NCI-H510A (cell line): ENCODE measurements around the gene CYB561.

ENCODE experiments used
- DNase-seq: peaks from one replicate; lab custom pipeline; 2025; lab: John Stamatoyannopoulos, UW

Gene CYB561

DNA sequence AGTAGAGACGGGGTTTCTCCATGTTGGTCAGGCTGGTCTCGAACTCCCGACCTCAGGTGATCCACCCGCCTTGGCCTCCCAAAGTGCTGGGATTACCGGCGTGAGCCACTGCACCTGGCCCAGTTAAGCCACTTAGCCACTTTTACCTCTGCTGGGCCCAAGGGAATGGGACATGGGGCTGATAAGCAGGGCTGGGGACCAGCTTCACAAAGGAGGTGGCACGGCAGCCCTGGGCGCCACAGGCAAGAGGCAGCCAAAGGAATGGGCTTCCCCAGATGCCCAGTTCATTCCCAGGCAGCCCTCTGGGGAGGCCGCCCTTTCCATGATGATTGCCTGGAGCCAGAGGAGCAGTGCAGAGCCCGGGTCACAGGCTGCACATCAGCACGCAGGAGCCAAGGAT, 5.0 kb upstream of the CYB561 start:
- no peak for DNase-seq

DNA sequence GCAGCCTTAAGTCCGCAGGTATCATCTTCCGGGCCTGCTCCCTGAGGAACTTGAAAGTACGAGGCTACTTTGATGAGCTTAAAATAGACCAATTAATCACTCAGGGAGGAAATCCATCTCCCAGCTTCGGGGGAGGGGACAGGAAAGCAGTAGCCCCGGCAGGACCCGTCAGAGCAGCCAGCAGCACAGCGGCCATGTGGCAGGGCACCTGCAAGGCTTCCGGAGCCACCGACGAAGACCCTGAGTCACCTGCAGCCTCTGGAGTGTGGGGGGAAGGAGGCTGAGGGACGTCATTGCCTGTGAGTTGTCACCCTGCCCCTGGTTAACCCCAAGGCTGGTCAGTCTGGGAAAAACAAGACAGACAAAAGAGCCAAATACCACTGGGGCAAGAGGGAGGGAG, 4.4 kb upstream of the CYB561 start:
- DNase-seq: no peak

DNA sequence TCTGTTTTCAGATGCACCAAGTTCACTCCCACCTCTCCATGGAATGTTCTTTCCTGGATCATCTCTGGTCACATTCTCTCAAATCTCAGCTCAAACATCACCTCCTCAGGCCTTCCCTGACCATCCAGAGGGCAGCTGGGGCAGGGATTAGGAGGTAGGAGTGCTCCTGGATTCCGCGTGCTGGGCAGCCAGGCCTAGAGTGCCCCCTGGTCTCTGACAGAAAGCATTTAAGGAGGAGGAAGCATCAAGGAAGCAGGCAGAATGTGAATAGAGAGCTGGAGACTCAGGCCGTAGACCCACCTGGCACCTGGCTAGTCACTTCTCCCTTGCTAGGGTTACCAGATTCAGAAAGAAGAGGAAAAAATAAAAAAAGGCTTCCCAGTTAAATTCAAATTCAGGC, 2.5 kb upstream of the CYB561 start:
- no peak for DNase-seq

DNA sequence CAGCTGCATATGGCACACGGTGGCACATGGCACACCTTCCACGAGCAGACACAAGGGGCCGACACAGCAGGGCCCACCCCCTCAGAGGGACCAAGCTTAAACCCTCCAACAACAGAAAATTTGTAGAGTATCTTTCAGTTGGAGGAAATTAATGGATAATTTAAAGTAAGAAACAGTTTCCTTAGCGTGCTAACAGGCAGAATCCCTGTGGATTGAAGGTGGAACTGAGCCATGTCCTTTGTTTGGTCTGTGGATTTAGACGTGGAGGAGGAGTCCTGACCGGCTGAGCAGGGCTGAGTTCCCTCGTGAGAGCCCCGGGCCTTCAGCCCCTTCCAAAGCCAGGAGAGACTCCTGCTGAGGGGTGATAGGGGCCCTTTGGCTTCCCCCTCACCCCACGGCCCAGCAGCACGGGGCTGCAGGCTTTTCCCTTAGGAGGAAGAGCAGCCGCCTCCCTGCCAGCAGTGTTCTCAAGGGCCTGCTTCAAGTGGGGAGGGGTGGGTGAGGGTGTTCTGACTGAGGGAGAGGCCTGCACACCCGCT, 1.4 kb upstream of the CYB561 start:
- no peak for DNase-seq

DNA sequence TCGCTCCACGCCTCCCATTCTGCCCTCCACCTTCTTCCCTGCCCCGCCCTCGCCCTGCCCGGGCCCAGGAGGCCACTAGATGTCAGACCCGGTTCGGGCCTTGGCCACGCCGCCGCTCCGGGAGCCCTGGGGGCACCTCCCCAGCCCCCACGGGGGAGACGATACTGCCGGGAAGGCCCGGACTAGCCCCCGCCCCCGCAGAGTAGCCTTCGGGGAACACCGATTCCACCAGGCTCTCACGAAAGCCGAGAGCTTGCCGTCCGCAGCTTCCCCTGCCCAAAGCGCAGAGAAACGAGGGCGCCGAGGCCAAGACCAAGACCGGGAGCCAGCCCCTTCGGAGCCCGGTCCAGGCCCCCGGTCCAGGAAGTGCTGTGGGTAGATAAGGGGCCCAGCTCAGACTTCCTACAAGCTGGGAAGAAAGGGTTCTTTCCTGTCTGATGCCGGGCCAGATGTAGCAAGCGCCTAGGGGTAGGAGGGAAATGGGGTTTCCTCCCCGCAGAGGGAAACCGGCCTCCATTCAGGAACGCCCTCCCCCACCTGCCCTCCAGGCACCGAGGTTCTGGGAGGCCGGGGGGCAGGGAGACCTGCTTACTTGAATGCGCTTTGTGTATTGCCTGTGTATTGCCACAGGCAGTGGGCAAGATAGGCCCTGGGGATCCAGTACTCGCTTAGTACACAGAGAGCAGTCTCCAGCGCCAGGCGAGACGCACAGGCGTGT, 806 bp upstream of the CYB561 start:
- peak; percentile 79 for DNase-seq

DNA sequence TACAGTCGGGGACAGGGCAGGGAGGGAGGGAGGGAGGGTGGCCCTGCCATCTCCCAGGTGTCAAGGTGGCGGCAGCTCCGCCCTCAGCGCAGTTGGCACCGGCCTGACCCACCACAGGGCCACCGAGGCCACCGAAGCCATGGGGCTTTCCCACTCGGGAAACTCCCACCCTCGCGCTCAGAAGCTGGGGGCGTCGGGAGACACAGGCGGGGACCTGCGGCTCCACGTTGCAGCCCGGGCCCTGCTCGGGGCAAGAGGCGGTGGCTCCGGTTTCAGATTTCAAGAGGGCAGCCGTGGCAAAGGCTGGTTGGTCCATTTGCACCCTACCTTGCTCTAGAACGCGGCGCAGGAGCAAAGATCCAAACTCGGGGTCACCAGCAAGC, 544 bp downstream of the CYB561 start:
- peak; percentile 76 for DNase-seq

DNA sequence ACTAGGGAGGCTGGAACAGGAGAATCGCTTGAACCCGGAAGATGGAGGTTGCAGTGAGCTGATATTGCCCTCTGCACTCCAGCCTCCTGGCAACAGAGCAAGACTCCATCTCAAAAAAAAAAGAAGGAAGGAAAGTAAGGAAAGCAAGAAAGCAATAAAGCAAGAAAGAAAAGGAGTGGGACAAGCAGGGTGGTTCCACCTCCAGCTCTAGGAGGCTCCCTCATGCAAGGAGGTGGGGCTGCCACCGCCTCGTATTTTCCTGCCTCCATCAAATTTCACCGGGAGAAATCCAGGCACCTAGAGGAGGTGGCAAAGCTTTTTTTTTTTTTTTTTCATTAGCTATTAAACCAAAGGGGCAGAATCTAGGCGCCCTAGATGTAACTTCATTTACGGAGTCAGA, 1.0 kb downstream of the CYB561 start:
- DNase-seq: no peak

DNA sequence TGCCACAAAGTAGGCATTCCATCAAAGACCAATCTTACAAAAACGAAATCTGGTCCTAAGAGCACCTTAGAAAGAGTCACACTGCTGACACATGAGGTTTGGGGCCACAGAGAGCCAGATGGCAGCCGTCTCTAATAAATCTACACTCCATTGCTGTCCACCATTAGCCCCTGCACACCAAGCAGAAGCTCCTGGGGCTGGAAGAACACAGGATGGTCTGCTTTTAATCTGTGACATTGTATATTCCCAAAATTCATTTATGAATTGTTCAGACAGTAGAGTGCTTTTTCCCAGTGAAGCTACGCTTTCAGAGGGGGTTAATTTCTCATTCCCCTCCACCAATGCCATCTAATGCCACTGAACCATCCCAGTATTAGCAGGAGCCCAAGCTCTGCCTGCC, 1.6 kb downstream of the CYB561 start:
- DNase-seq: no peak

DNA sequence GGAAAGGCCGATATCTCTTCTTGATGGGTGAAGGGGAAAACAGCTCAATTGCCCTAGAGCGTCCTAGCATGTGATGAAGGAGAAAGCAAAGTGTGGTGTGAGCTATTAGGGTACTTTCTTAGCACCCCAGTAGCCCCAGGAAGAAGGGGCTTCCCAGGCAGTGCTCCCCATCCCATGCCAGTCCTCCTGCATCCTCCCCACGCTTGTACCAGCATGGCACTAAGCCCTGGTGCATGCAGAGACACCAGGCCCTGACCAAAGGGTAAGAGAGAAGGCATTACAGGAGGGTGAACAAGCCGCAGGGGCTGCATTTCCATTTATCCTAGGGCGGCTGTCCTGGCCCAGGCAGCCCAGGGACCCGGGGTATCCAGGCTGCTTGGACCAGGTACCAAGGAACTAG, 3.1 kb downstream of the CYB561 start:
- no peak for DNase-seq

DNA sequence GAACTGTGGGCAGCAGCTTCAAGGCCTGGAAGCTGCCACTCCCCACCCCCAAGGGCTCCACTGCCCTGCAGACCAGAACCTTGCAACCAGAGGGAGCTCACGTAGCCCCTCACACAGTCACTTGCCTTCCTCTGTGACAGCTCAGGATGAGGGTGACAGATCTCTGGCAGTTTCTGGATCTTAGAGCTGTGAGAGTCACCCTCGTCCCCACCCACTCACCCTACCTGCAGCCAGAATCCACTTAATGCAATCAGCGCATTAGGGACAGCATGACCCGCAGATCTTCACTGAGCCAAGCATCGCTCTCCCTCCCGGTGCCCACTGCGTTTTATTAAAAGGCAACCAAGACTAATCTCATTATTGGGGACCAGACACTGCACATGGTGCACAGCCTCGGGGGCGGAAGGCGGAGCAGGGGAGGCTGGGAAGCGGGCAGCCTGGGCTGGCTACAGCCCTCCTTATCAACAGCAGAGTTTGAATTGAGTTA, 3.5 kb downstream of the CYB561 start:
- no peak for DNase-seq

DNA sequence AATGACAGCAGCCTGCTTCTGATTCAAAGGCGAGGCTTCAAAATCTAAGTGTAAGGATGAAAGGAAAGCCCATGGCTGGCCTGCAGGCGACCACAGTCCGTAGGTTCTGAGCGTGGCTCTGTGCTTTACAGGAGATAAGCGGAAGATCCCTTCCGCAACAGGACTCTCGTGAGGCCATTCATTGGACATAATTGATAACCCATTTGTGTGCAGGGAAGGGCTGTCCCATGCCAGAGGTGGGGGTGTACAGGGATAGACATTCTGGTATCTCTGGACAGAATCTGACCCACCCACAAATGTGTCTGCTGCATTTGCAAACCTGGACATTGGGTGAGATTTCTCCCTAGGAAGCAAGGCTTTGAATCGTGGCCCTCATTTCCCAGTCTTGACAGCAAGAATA, 4.0 kb downstream of the CYB561 start:
- no peak for DNase-seq

DNA sequence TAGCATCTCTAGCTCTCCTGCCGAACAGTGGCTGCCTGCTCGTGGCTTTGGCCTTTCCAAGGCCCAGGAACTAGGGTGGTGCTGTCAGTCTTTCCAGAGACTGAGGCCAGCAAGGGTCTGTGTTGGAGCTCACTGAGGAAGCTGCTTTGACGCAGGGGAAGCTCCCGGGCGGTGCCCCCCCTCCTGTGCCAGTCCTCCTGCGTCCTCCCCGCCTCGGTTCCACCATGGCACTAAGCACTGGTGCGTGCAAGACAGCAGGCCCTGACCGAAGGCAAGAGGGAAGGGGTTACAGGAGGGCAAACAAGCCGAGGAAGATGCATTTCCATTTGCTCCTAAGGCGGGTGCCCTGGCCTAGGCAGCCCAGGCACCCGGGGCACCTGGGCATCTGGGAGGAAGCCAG, 4.5 kb downstream of the CYB561 start:
- no peak for DNase-seq

DNA sequence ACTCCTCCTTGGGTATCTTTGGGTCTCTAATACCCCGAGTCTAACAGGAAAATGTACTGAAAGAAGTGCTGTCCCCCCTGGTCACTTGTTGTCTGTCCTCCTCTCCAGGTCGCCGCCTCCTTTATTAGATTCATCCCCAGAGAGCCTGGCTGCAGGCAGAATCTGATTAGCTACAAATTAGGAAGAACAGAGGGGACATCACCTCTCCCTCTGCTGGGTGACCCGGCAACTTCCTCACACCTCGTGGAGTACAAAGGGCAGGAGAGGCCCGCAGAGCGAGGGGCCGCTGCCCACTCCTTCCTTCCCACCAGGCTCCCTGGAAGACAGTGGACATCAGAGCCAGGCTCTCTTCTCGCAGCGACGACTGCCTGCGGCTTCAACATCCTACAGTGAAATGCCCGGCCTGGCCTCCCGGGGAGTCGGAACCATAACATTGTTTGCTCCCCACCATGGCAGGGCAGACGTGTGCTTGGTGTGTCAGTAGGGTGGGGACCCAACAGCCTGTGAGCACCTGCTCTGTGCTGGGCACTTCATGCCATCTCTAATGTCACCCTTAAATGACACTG, 5.3 kb downstream of the CYB561 start:
- no peak for DNase-seq

DNA sequence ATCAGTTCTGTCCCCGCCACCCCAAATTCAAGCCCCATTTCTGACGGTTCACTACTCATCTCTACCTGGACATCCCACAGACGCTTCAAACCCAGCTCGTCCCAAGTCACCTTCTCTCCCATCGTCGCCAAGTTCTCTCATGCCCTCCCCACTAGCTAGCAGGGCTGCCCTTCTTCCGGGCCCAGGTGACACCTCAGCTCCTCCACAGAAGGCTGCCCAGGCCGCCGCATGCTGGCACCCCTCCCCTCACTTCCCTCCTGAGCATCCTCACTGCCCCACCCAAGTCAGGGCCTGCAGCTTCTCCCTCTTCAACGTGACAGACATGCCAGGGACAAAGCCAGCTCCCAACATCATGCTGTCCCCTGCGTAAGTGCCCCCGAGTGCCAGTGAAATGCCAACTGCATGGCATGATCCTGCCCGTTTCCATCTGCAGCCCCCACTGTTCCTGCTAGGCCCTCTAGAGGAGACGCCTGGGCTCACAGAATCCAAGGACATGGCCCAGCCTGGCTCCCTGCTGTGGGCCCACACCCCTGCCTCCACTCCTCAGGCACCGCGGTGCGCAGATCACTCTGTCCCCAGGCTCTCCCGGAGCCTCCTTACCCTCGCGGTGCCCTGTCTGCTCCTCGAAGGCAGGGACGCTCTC, 5.9 kb downstream of the CYB561 start:
- no peak for DNase-seq

DNA sequence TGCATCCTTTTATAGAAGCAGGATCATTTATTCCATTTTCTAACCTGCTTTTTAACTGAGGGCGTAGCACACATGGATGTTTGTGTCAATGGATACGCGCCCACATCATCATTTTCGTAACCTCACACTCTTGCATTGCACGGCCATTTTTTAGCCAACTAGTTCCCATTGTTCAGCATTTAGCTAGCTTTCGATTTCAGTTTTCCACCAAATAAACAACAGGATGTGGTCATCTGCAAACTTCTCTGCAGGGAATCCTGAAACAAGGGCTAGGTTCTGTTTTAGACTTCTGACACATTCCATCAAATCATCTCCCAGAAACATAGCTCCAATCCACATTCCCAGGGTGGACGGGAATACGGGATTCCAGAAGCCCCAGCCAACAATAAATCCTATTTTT, 6.4 kb downstream of the CYB561 start:
- no peak for DNase-seq

DNA sequence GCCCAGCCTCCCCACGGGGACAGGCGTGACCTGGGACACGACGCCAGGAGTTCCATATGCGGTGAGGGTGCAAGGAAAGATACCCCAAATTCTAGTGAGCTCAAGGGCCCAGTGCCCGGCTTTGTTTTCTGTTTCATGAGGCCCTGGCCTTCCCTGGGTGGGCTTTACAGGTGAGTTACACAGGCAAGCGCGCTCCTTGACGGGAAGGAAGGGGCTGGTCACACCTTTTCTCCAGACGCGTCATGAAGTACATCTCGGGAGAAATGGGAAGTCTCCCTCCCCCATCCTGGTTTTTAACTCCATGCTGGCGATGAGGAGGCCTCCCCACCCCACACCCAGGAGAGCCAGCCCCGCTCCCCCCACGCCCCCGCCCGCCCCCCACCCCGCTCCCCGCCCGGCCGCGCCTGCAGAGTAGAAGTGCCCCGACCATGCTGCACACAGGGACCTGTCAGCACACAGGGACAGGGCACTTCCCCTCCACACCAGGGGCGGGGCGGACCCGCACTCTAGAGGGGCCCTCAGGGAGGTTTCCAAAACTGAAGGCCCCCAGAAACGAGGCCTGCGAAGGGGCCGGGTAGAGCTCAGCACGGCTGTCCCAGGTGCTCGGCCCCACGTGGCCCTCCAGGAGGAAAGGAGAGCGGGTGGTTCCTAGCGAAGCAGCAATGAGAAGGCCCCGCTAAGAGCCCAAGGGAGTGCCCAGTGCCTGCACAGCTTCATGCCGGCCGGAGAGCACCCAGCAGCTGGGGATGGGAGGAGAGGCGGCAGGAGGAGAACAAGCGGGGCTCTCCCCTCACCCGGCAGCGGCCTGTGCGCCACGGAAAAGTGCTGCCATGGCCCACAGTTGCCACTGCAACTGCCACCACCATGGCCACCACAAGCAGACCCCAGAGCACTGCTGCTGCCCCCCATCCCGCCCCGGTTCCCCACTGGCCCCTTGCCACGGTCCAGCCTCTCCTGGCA, 7.7 kb downstream of the CYB561 start:
- DNase-seq: no peak

DNA sequence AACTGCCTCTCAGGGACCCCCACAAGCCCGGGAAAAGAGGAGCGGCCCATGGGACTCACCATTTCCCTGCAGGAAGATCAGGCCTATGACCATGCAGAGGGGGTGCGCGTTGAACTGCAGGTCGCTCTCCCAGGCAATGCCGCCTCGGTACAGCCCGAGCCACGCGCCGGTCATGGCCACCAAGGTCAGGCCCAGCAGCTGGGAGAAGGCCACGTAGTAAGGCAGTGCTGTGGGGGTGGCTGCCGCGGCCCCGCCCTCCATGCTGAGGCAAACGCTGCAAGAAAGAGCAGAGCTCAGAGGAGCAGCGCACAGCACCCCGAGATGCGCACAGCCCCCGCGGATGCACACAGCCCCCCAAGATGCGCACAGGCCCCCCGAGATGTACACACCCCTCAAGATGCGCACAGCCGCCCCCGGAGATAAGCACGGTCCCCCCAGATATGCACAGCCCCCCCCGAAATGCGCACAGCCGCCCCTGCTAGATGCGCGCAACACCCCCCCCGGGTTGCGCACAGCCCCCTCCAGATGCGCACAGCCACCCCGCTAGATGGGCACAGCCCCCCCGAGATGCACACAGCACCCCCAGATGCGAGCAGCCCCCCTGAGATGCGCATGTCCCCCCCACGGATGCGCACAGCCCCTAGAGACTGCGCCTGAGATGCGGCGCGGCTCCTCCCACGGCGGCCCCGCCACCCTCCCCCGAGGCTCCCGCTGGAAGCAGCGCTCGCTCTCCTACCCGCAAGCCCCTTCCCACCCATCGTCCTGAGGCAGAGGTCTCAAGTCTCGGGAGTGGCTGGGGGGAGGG, 8.6 kb downstream of the CYB561 start:
- no peak for DNase-seq

DNA sequence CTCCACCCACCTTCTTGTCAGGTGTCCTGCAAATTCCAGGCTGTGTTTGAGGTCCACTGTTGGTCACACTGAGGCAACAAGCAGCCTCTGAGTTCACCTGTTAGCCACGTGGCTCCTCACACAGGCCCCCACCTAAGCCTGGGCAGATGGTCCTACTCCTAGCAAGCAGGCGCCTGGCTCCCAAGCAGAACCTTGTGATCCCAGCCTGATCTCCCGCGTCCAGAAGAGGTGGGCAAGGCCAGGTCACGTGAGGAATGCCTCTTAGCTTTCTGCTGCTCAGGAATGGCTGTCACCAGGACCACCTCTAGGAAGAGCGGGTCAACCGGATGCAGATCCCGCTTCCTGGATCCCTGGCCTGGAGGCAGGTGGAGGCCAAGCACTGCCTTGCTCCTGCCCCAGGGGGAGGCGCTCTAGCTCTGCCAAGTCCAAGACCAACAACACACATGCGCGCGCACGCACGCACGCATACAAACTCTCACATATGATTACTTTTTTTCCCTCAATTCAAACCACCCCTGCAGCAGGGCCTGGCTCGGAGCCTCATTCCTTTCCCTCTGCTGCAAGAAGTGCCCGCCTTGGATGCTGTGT, 9.5 kb downstream of the CYB561 start:
- DNase-seq: peak; percentile 59

DNA sequence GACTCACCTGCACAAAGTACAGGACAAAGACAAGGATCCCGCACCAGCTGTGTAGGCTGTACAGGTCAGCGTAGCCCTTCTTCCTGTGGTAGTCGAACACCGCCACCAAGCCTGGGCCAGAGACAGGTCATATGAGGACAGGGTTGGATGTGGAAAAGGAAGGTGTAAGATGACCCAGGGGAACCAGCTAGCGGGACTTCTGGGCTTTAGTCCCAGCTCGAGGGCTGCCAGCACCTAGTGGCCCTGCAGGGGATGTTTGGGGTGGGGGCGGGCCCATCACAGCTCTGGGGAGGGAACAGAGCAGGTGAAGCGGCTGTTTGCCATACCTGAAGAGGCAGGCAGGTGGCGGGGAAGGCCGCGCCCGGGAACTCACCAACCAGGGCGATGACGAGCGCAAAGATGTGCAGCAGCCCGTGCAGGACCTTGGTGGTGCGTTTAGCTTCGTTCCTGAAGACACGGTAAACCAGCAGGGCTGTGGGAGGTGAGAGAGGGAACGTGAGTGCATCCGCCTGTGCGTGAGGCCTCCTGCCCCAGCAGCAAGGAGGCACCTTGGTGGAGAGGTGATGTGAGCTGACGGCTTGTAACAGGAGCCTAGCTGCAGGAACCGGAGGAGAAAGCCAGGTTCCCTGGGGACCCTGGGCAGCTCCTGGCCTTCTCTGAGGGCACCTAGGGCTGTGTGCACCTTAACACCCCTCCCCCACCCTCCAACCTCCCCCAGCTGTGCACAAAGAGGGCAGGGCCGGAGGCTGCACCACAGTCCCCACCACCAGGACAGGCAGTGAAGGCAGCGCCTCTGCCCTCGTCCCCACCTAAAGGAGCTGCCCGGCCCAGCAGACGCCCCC, 10.2 kb downstream of the CYB561 start:
- DNase-seq: peak; percentile 87
